ENCODE results near the gene PHLDB3. TPM values are rescaled to one million over a fixed set of nuclear protein-coding genes. Genes with fewer than 3 reads are reported as not detected.
A peak's percentile ranks its signal among the peaks of the same experiment; 100 is the strongest.
"Not testable (repeated sequence)": the region's sequence is repeated elsewhere in the genome, so short reads cannot be mapped to it uniquely, and the experiment has no call there.

The PHLDB3 gene
- 36.3 and 38.9 TPM in 2 replicates for total RNA-seq (2014; rRNA removed; shearing (Covaris generic); ENCODE audit: low replicate concordance)

DNA sequence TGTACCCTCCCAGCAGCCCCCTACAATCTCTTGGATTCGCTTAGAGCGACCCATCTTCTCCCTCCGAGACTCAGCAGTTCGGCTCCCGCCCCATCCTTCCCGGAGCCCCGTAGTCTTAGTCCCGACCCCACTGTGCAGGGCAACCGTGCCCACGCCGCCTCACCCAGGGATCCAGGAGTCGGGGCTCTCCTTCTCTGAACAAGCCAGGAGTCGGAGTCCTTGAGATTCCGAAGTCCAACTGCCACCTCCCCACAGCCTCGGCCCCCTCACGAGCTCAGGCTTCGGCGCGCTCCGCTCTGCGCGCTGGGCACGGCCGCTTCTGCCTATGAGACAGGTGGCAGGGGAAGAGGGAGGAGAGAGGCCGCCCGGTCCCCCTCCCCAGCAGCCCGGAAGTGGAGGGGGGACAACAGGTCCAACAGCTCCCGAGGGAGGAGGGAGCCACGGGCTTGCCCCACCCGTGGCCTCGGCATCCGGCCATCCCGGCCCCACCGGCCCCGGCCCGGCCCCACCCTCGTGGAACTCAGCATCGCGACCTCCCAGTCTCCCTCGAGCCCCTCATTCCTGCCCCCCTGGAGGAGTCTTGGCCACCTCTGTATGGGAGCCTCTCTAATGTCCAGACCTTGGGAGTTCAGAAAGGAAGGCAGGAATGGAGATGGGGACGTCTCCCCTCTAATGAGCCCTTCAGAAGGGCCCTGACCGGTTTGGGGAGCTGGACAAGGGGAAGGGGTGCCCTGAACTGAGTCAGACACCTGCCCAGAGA lies at the start of gene PHLDB3:
Gene PHLDB3, minus strand, starts transcription at position 321 of the 760 bp plus-strand sequence. CDS start 628 bp downstream, outside the sequence.
- in situ Hi-C loops (cut with HindIII; ENCODE audit: low pct_unique_long_range_greater_than_20kb, low sequenced_read_pairs) = no loop called here
- peak; percentile 68 for DNase-seq (ENCODE audit: low read depth)

DNA sequence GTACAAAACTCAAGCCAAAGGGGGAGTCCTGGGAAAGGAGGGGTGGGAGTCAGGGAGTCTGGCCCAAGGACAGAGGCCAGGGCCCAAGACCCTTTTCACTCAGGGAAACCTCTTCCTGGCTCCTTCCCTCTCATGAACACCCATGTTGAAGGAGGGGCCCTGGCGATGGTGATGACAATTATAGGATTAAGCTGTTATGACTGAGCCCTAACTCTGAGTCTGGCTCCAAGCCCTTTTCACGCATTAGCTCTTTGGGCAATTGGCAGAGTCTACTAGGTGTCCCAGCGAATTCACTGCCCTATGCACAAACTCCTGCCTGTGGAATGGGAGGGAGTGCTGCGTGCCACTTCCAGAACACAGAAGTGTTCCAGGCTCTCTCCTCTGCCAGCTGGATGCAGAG lies 49.1 kb upstream of the PHLDB3 start:
- DNase-seq (ENCODE audit: low read depth) = no peak
- in situ Hi-C loops (cut with HindIII; ENCODE audit: low pct_unique_long_range_greater_than_20kb, low sequenced_read_pairs) = no loop called here

DNA sequence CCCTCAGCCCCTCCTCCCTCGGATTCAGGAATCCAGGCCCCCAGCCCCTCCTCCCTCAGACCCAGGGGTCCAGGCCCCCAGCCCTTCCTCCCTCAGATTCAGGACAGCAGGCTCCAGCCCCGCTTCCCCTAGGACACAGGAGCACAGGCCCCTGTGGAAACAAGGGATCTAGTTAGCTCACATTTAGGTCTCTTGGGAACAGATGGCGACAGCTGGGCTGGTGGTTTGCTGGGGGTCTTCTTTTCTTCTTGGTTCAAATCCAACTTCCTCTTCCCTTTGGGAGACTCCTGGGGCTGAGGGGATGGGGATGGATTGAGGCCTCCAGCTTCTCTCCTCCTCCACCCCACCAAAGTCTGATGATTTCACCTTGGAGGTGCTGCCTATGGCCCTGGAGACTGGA lies 48.1 kb upstream of the PHLDB3 start:
- in situ Hi-C loops (cut with HindIII; ENCODE audit: low pct_unique_long_range_greater_than_20kb, low sequenced_read_pairs) = no loop called here
- DNase-seq (ENCODE audit: low read depth) = no peak

DNA sequence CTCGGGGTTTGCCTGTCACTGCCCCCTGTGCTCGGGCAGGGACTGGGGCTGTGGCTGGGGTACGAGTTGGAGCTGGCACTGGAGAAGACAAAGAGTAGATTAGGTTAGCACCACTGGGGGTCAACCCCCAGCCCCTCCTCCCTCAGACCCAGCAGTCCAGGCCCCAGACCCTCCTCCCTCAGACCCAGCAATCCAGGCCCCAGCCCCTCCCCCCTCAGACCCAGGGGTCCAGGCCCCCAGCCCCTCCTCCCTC lies 47.6 kb upstream of the PHLDB3 start:
- no peak for DNase-seq (ENCODE audit: low read depth)
- in situ Hi-C loops (cut with HindIII; ENCODE audit: low pct_unique_long_range_greater_than_20kb, low sequenced_read_pairs) = no loop called here

DNA sequence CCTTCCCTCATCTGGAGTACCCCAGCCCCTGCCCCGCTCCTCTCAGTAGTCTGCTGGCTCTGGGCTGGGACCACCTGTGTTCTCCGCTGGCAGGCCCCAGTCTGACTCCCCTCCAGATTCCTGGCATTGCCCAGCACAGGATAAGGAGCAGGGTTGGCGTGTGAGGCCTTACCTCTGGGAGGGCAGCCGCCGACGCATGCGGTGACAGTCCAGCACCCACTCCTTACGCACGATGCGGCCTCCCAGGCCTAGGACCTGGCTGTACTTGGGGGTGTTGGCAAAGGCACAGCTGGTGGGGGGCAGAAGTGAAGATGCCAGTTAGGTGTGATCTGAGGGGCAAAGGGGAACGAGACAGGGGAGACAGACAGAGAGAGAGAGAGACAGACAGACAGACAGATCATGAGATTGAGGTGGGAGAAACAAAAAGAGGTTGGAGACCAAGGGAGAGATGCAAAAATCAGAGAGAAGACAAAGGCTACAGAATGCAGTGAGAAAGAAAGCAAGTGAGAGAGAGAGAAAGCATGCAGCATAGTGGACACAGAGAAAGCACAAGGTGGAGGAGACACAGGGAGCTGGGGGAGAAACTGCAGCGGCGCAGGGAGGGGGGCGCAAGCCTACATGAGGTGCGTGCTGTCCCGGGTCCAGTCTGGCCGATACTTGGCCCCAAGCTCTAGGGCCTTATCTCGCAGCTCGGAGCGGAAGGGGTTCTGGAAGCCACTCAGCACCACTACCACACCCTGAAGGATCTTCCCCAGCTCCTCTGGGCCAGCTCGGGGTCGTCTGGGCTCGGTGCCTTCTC lies 47.1 kb upstream of the PHLDB3 start:
- no peak for DNase-seq (ENCODE audit: low read depth)
- in situ Hi-C loops (cut with HindIII; ENCODE audit: low pct_unique_long_range_greater_than_20kb, low sequenced_read_pairs) = no loop called here

DNA sequence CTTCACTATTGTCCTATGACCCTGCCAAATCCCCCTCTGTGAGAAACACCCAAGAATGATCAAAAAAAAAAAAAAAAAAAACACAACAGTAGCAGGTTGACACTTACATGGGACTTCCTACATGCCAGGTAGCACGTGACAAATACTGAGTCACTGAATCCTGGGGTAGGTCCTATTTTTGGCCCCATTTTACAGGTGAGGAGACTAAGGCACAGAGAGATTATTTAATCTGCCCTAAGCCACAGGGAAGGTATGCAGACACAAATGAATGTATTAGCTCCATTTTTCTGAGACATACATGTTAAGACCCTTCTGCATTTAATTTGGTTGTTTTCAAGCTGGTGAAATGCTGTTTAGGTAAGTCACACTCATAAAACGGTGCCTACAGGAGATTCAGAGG lies 44.2 kb upstream of the PHLDB3 start:
- in situ Hi-C loops (cut with HindIII; ENCODE audit: low pct_unique_long_range_greater_than_20kb, low sequenced_read_pairs) = loop anchor here (25.0 kb wide), 1 partner anchor 111 kb away; no protein-coding TSS in a partner anchor
- no peak for DNase-seq (ENCODE audit: low read depth)

DNA sequence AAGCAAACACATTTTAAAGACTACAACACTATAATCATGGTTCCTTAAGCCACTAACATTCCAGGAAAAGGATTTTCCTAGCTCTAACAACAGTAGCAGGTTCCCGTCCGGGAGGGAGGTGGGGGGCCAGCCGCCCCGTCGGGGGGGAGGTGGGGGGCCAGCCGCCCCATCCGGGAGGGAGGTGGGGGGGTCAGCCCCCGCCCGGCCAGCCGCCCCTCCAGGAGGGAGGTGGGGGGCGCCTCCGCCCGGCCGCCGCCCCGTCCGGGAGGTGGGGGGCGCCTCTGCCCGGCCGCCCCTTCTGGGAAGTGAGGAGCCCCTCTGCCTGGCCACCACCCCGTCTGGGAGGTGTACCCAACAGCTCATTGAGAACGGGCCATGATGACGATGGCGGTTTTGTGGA lies 43.4 kb upstream of the PHLDB3 start:
- in situ Hi-C loops (cut with HindIII; ENCODE audit: low pct_unique_long_range_greater_than_20kb, low sequenced_read_pairs) = loop anchor here (25.0 kb wide), 1 partner anchor 111 kb away; no protein-coding TSS in a partner anchor
- not testable (repeated sequence) for DNase-seq (ENCODE audit: low read depth)

DNA sequence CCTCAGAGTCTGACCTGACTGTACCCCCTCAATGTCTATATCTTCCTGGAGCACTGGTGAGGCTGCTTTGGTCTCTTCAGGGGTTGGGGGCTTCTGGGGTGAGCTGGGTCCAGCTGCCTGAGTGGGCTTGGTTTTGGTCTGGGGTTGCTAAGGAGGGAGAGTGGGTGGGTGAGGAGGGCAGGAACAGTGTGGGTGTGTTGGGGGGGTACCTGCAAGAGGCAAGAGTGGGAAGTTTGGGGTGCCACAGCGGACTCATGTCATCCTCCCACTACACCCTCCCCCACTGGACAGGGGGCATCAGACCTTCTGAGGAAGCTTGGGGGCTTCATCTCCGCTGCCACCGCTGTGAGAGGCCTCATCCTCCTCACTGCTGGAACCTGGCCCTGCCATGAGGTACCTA lies 42.0 kb upstream of the PHLDB3 start:
- in situ Hi-C loops (cut with HindIII; ENCODE audit: low pct_unique_long_range_greater_than_20kb, low sequenced_read_pairs) = loop anchor here (25.0 kb wide), 1 partner anchor 109 kb away; no protein-coding TSS in a partner anchor
- no peak for DNase-seq (ENCODE audit: low read depth)

DNA sequence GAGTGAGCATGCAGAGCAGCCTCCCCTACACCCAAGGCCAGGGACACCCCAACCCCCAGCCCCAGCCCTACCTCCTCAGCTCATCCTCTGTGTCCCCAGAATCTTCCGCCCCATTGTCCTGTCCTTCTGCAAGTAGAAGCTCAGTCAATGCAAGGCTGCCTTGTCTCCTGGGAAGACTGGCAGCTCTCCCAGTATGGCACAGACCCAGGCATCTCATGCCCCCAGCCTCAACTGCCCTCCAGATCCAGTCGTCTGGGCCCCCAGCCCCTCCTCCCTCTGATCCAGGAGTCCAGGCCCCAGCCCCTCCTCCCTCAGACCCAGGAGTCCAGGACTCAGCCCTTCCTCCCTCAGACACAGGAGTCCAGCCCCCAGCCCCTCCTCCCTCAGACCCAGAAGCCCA lies 41.4 kb upstream of the PHLDB3 start:
- in situ Hi-C loops (cut with HindIII; ENCODE audit: low pct_unique_long_range_greater_than_20kb, low sequenced_read_pairs) = loop anchor here (25.0 kb wide), 1 partner anchor 109 kb away; no protein-coding TSS in a partner anchor
- no peak for DNase-seq (ENCODE audit: low read depth)

DNA sequence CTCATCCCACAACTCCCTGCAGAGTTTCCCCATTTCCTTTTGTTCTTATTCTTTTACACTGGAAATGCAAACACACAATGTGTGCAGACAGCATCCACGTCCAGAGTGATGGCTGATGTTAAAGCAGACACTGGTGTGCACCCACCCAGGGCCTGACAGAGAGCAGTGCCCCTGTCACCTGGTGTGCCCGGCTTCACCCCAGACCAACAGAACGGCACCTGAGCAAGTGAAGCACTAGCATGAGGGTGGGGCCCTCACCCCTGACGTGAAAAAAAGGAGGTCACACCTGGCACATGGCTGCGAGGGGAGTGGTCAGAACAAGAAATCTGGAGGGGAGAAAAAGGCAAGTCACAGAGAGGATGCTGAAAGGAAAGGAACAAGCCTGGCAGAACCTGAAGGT lies 40.7 kb upstream of the PHLDB3 start:
- no peak for DNase-seq (ENCODE audit: low read depth)
- in situ Hi-C loops (cut with HindIII; ENCODE audit: low pct_unique_long_range_greater_than_20kb, low sequenced_read_pairs) = loop anchor here (25.0 kb wide), 1 partner anchor 108 kb away; no protein-coding TSS in a partner anchor

DNA sequence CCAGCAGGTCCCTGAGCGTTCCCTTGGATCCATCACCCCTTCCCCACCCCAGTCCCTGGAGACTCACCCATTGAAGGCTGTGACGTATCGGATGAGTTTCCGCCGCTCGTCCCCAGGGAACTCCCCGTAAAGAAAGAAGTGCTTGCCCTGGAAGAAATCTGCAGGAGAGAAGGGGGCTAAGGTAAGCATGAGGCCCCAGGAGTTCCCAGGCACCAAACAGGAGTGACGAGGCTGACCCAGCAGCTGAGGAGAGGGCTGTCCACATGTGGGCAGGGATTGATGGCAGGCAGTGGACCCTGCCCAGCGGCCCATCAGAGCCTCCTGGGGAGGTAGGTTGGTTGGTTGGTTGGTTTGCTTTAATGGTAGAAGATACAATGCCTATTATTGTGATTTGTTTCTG lies 39.5 kb upstream of the PHLDB3 start:
- DNase-seq (ENCODE audit: low read depth) = no peak
- in situ Hi-C loops (cut with HindIII; ENCODE audit: low pct_unique_long_range_greater_than_20kb, low sequenced_read_pairs) = loop anchor here (25.0 kb wide), 1 partner anchor 107 kb away; no protein-coding TSS in a partner anchor

DNA sequence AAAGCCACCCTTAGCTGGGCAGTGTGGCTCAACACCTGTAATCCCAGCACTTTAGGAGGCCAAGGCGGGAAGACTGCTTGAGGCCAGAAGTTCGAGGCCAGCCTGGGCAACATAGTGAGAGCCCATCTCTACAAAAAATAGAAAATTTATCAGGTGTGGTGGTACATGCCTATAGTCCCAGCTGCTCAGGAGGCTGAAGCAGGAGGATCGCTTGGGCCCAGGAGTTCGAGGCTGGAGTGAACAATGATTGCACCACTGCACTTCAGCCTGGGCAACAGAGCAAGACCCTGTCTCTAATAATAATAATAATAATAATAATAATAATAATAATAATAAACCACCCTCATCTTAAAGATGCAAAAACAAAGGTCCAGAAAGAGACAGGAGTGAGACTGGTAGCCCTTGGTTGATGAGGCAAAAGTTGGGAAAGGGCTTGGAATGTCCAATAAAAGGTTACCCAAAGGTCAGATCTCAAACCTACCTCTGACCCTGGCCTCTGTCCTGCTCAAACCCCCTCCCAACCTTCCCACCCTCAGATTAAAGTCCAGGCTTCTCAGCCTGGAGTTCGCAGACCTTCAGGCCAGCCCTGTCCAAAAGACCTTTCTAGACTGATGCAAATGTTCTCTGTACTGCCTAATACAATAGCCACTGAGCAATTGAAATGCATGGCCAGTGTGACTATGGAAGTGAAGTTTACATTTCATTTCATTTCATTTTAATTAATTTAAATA lies 37.5 kb upstream of the PHLDB3 start:
- DNase-seq (ENCODE audit: low read depth) = no peak
- in situ Hi-C loops (cut with HindIII; ENCODE audit: low pct_unique_long_range_greater_than_20kb, low sequenced_read_pairs) = loop anchor here (25.0 kb wide), 1 partner anchor 105 kb away; no protein-coding TSS in a partner anchor

DNA sequence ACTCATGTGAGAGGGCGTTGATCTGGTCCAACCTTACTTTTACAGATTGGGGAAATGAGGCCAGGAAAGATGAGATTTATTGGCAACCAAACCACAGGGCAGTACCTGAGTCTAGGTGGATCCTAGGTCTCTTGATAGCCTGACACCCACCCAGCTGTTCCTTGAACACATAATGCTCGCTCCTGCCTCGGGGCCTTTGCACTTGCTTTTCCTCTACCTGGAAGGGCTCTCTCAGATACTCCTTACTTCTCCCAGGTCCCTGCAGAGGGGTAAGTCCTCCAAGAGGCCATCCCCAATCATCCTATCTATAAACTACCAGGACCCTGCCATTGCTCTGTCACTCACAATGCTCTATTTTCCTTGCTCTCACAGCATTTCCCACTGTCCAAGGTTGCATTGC lies 35.8 kb upstream of the PHLDB3 start:
- no peak for DNase-seq (ENCODE audit: low read depth)
- in situ Hi-C loops (cut with HindIII; ENCODE audit: low pct_unique_long_range_greater_than_20kb, low sequenced_read_pairs) = loop anchor here (25.0 kb wide), 1 partner anchor 103 kb away; no protein-coding TSS in a partner anchor

DNA sequence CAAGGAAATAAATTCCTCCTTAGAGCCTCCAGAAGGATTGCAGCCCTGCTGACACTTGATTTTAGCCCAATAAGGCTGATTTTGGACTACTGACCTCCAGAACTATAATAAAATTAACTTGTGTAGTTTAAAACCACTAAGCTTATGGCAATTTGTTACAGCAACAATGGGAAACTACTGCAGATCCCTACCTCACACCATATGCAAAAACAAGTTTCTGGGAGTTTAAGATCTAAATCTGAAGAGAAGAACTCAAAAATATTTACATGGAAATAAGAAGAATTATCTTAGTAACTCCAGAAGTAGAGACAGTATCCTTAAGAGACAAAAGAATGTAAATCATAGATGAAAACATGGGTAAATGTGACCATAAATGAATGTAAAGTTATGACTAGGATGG lies 34.4 kb upstream of the PHLDB3 start:
- DNase-seq (ENCODE audit: low read depth) = no peak
- in situ Hi-C loops (cut with HindIII; ENCODE audit: low pct_unique_long_range_greater_than_20kb, low sequenced_read_pairs) = loop anchor here (25.0 kb wide), 1 partner anchor 102 kb away; no protein-coding TSS in a partner anchor

DNA sequence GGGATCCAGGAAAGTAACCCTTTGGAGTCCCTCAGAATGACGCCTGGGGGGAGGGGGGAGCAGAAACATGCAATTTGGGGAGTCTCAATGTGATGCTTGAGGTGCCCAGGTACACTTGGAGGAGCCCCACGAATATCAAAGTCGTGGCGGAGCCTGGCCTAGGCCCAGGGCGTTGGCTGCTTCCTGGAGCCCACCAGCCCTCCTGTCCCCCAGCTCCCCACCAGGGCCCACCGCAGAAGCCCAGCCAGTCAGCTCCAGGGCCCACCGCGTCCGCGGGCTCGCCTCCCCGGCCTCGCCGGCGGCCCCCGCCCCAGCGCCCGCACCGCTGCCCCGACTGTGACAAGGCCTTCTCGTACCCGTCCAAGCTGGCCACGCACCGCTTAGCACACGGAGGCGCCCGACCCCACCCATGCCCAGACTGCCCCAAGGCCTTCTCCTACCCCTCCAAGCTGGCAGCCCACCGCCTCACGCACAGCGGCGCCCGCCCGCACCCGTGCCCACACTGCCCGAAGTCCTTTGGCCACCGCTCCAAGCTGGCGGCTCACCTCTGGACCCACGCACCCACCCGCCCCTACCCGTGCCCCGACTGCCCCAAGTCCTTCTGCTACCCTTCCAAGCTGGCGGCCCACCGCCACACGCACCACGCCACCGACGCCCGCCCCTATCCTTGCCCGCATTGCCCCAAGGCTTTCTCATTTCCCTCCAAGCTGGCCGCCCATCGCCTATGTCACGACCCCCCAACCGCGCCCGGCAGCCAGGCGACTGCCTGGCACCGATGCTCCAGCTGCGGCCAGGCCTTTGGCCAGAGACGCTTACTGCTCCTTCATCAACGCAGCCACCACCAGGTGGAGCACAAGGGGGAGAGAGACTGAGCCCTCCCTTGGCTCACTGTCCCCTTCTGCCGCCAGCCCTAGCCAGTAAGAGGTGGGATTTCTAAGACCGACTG lies 30.5 kb upstream of the PHLDB3 start:
- DNase-seq (ENCODE audit: low read depth) = no peak
- in situ Hi-C loops (cut with HindIII; ENCODE audit: low pct_unique_long_range_greater_than_20kb, low sequenced_read_pairs) = loop anchor here (25.0 kb wide), 1 partner anchor 98 kb away; no protein-coding TSS in a partner anchor

DNA sequence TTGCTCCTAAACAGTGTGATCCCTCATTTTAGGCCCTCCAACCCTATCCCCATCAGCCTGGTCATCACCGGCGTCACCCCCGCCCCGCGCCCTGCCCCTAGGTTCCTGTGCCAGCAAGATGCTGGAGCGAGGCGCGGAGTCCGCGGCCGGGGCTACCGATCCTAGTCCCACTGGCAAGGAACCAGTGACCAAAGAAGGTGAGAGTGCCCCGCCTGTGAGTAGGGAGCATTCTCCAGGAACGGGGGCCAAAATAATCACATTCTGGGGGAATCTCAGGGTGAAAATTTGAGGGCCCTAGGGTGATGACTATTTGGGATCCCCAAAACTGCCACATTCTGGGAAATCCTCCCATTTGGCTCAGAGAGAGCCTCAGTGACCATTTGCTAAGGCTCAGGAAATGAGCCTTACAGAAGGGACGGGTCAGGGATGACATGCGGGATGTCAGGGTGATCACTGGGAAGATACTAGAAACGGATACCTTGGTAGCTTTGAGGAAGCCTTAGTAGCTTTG lies 29.8 kb upstream of the PHLDB3 start:
- in situ Hi-C loops (cut with HindIII; ENCODE audit: low pct_unique_long_range_greater_than_20kb, low sequenced_read_pairs) = loop anchor here (25.0 kb wide), 1 partner anchor 97 kb away; no protein-coding TSS in a partner anchor
- DNase-seq (ENCODE audit: low read depth) = no peak
